GM12891 (cell line): ENCODE measurements around the gene JPH4.

Experiments
- PAX5 ChIP-seq: IDR thresholded peaks from 2 replicates; pipeline ENCODE4 v1.6.1; 2011; ENCODE audit warnings: low read length, moderate library complexity, mild to moderate bottlenecking; ENCODE audit not compliant: insufficient read depth, severe bottlenecking
- POLR2A ChIP-seq: IDR thresholded peaks from 2 replicates; pipeline ENCODE4 v1.6.1; 2011; ENCODE audit warnings: low read depth, low read length, control low read depth
- POLR2AphosphoS5 ChIP-seq: IDR thresholded peaks from 2 replicates; pipeline ENCODE4 v1.6.1; 2011; ENCODE audit warnings: low read depth, low read length, control low read depth
- SPI1 ChIP-seq: IDR thresholded peaks from 2 replicates; pipeline ENCODE4 v1.6.1; 2011; ENCODE audit warnings: low read depth, low read length, control low read depth
- TAF1 ChIP-seq: IDR thresholded peaks from 2 replicates; pipeline ENCODE4 v1.6.1; 2011; ENCODE audit warnings: low read depth, low read length, control low read depth

DNA sequence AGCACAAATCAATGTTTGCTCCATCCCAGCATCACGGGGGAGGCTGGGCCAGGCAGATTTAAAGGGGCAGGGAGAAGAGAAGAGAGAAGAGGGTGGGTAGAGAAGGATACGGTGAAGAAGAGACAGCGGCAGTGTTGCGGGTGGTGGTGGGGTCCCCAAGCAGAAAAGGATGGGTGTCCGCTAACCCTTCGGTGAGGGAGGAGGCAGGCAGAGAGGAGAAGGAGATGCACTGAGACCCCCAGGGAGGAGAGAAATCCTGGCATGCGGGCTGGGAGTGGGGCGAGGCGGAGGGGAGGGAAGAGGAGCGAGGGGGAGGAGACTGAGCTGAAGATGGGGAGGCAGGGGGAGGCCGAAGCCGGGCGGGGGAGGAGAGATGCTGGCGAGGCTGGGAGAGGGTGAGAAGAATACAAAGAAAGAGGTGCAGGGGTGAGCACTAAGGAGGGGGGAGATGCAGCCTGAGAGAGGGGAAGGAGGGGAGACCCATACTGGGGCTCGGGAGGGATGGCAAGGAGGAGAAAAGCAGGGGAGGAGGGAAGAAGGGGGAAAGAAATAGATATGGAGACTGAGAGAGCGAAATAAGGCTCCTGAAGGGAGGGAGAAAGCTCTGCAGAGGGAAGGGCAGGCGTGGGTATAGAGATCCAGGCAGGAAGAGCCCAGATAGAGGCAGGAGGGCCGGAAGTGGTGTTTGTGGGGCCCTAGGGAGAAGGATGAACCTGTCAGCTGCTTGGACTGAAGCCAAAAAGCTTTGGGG lies at the start of gene JPH4:
- TF ChIP-seq TAF1 (no peak), POLR2A (no peak), POLR2AphosphoS5 (no peak), PAX5 (no peak), SPI1 (no peak)
